GM18873 (cell line): ENCODE measurements around the gene SMAD3.

Source experiments
- ATAC-seq: cut with Tn5 transposase; IDR thresholded peaks from one replicate; pipeline ENCODE4 v1.9.1; 2021; ENCODE audit warnings: mild to moderate bottlenecking, moderate library complexity, moderate number of reproducible peaks; ENCODE audit not compliant: unreplicated experiment, low FRiP score

Gene SMAD3

DNA sequence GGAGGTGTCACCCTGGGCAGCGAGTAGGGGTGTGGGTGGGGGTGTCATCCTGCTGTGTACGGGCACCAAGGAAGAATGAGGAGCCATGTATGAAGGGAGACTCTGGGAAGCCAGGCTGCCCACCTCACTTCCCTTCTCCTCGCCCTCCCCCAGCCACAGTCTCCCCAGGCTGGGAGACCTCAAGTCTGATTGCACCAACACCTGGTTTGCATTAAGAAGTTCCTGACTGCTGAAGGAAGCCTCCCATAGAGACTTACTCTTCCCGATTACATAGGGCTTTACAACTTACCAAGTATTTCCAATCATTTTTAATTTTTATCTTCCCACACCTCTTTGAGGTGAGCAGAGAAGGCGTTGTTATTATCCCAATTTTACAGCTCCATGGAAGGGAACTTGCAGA is 29.5 kb upstream of the SMAD3 start:
- ATAC-seq: no peak

DNA sequence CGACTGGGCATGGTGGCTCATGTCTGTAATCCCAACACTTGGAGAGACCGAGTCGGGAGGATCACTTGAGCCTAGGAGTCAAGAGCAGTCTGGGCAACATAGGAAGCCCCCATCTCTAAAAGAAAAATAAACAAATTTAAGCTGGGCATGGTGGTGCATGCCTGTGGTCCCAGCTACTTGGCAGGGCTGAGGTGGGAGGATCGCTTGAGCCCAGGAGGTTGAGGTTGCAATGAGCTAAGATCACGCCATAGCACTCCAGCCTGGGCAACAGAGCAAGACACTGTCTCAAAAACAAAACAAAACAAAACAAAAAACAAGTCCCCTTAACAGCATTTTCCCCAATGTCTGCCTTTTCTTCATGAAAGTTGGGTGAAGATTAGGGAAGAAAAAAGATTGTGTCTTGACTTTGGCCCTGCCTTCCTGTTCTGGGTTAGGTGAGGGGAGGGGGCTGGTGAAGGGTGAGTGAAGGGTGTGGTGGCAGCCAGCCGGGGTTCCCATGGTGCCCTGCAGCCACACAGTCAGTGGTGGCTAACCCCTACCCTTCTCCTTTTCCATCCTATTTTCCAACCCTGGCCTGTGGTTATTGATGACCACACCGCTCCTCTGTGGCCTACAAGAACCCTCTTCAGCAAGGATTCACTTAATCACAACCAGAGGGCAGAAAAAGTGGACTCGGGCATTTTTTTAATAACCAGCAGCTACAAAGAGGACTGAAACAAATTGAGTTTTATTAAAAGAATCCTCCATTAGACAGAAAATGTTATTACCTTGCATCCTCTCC is 28.4 kb upstream of the SMAD3 start:
- ATAC-seq: no peak

DNA sequence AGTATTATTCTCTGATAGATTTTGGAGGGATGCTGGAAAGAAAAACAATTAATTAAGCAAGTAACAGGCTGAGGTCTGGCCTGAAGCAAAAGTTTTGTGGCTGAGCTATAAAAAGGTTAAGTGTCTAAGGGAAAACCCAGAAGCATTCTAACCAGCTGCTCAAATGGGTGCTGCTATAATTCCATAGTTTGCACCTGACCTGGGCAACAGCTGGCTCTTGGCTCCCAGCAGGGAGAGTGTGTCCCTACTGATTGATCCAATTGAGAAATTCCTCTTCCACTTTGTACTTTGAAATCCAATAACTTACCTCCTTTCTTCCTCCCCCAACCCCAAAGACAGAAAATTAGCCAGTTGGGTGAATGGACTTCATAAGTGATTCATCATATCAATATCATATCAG is 27.7 kb upstream of the SMAD3 start:
- no peak for ATAC-seq

- ATAC-seq: no peak
Observed at GRCh38 chr15:67038736-67039135, 26.7 kb upstream of the SMAD3 start.

- no peak for ATAC-seq
Observed at GRCh38 chr15:67039384-67040075, 25.9 kb upstream of the SMAD3 start.

DNA sequence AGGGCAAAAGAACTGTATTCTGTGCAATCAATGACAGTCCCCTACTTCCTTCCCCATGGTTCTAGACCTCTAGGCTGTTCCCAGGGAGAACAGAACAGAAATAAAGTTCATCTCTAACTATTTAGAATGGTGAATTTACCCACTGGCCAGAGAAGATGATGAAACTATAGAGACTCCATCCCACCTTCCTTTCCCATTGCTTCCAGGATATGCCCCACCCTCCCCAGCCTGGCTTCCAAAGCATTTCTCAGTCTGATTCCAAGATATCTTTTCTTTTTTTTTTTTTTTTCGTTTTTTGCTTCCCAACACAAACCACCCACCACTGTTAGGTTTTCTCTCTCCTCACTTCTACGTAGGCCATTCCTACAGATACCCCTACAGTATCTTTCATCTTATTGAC is 25.1 kb upstream of the SMAD3 start:
- ATAC-seq: no peak

- ATAC-seq: no peak
Observed at GRCh38 chr15:67042551-67043142, 22.8 kb upstream of the SMAD3 start.

DNA sequence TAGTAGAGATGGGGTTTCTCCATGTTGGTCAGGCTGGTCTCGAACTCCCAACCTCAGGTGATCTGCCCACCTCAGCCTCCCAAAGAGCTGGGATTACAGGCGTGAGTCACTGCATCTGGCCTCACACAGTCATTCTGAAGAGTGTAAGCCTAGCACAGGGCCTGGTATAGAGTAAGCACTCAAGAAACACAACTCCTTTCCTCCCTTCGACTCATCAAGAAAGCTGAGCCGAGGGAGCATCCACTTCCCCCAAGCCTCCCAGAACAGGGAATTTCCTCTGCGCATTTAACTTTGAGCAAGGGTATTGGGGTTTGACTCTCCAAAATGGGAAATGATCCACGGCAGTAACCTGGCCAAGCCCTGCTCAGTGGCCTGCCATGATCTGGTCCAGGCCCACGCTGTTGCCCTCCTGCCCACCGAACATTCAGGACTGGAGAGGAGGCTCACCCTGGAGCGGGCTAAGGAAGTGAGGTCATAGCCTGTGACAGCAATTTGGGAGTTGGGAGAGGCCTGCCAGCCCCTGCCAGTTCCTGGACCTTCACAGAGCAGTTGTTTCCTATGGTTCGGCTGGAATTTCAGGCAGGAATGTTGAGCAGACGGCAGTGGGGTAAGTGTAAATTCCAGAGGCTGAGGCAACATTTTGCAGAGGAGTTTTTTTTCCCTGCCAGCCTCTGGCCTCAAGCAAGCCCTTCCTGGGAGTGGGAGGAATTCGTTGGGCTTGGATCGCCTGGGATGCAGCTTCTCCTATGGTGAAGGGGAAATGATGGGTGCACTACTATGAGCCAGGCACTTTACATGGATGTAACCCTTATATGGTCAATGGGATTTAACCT is 21.2 kb upstream of the SMAD3 start:
- no peak for ATAC-seq

DNA sequence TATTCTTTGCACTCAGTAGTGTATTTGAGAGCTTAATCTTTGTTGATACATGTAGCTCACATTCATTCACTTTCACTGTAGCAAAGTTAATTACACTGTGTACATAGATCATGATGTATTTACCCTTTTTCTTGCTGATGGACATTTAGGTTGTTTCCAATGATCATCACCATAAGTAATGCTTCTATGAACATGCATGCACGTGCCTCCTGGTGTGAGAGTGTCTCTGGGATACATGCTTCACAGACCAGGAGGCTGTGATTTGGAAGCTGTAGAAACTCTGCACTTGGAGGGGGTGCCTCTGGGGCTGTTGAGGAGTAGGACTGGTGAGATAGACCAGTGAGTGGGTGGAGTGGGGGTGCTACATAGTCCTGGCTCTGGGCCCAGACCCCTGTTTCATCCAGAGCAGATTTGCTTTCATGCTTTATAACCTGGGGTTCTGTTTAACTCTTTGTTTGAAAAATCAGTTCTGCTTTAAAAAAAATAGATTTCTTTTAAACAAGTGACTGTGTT is 18.2 kb upstream of the SMAD3 start:
- no peak for ATAC-seq

DNA sequence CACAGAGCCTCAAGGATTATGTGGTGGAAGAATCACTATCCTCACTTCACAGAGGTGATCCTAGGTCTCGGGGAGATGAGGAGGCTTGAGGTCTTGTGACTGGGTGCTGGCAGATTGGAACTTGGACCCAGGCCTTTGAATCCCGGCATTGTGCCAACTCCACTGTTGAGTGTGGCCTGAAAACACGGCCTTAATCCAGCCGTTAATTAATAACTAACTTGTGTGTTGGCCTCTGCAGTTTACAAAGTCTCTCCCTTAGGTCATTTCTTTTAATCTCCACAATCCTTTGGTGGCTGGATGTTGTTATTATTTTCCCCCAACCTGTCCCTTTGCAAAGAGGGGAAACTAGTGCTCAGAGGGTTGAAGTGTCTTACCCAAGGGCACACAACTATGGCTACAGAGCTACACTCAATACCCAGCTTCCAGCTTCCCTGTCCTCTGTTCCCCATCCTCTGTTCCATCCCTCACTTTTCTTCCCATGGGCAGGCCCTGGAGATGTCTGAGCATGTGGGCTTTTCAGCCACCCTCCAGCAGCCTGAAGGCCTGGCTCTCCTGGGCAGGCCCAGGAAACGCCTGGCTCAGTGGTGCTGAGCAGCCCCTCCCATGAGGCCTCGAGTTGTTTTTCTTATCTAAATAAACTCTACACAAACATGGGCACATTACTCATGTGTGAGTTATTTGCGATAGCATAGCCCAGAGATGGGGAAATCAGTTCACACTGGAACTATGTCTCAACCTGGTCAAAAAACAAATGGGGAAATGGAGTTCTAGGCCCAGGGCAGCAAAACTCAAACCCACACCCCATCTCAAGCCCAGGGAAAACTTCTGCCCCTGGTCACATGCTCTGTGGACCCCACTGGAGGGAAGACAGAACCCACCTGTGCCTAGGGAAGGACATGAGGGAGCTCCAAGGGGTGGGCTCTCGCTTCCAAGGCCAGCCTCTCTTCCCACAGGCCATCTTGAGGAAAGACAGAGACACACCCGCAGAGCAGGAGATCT is 16.8 kb upstream of the SMAD3 start:
- ATAC-seq: no peak

GRCh38 chr15:67049351-67050044 is 15.9 kb upstream of the SMAD3 start:
- no peak for ATAC-seq

DNA sequence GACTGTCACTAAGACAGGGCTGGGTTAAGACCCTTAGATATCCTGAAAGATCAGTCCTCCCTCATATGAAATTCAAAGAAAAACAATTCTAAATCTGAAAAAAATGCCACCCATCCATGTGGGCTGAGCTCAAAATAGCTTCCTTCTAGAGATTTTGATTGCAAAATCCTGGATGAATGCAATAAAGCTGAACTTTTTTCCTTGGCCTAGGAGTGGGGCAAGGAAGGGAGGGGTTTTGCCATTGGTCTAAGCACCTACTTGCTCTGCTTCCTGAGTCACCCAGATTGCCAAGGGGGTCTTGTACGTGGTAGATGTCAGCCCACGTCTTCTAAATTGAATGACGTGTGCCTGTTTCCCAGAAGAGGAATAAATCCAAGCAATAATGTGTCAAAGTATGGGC is 15.3 kb upstream of the SMAD3 start:
- no peak for ATAC-seq

DNA sequence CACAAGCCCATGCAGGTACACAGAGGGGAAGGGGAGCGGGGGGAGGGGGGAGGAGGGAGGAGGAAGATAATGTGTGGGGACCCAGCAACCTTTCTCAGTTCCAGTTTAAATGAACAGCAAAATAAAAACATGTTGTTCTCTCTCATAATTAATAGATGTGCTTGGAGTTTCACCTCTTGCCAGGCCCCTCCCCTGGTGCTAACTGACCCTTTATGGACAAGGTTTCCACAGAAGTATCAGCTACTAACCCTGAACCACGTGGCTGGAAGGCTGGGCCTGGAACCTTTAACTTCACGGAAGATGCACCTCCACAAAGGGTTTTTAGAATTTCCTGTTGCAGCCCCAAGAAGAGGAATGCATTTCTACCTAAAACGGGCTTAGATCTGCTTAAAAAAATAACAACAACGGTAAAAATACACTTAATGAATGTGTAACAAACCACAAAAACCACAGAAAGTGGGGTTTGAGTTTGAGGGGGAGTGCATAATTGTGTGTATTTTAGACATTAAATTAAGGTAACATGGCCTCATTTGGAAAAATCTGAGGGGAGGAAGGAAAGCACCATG is 14.8 kb upstream of the SMAD3 start:
- no peak for ATAC-seq

DNA sequence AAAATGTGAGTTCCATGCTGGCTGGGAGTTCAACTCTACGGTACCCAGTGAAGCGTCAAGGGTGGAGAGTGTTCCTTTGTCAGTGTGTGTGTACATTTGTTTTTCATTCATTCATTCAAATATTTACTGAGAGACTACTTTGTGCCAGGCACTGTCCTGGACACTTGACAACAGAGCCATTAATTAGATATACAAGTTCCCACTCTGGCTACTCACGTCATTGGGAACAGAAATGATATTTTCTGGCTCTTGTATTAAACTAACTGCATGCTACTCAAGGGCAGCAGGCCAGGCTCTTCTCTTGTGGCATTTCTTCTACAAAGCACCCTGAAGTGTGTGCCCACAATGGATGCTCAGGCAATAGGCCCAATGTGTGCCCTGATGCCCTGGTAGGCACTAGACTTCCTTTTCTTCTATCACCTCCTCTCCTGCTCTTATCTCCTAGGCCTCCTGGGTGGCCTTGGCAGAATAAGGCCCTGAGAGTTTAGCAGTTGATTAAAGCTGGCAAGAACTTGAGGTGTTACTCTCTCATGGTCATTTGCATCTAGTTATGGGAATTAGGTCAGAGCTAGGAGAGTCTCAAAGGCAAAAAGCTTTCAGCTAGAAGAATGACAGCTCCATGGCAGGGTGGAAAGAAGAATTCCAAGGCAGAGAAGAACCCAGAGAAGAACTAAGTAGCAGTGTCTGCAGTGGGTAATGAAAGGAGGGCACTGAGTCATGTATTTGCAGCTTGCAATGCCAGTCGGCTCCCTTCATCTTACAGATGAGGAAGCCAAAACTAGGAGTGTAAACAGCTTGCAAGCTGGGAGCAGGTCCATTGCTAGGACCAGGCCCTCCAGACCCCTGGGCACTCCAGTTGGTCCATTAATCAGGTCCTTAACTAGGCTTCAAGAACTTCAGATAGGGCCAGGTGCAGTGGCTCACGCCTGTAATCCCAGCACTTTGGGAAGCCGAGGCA is 14.0 kb upstream of the SMAD3 start:
- no peak for ATAC-seq

GRCh38 chr15:67054676-67055075 is 10.7 kb upstream of the SMAD3 start:
- ATAC-seq: no peak

- no peak for ATAC-seq
Observed at GRCh38 chr15:67059127-67059553, 6.3 kb upstream of the SMAD3 start.

GRCh38 chr15:67061811-67062368 is 3.5 kb upstream of the SMAD3 start:
- no peak for ATAC-seq
